Stimulated activated CD4-positive, alpha-beta T cell treated with anti-CD3 and anti-CD28 coated beads, Interleukin-15, amount 100 ng/mL, for 24 hours (primary cell): ENCODE data around the gene GPA33.

ENCODE experiments used
- DNase-seq: peaks from one replicate; pipeline ENCODE4 v3.0.0-alpha.2; 2020

The GPA33 gene

GRCh38 chr1:167116174-167116573 is 26.0 kb upstream of the GPA33 start:
- DNase-seq: no peak

GRCh38 chr1:167115655-167116054 is 25.5 kb upstream of the GPA33 start:
- no peak for DNase-seq

GRCh38 chr1:167114725-167115124 is 24.5 kb upstream of the GPA33 start:
- no peak for DNase-seq

GRCh38 chr1:167111868-167112709 is 21.9 kb upstream of the GPA33 start:
- DNase-seq: no peak

- no peak for DNase-seq
Measured at GRCh38 chr1:167110586-167110985, 20.4 kb upstream of the GPA33 start.

GRCh38 chr1:167109125-167109524 is 18.9 kb upstream of the GPA33 start:
- DNase-seq: no peak

GRCh38 chr1:167107456-167107855 is 17.3 kb upstream of the GPA33 start:
- DNase-seq: no peak

- no peak for DNase-seq
Measured at GRCh38 chr1:167106119-167106461, 15.9 kb upstream of the GPA33 start.

- no peak for DNase-seq
Measured at GRCh38 chr1:167105271-167106118, 15.3 kb upstream of the GPA33 start.

- DNase-seq: no peak
Measured at GRCh38 chr1:167104256-167104633, 14.1 kb upstream of the GPA33 start.

- no peak for DNase-seq
Measured at GRCh38 chr1:167102906-167103573, 12.9 kb upstream of the GPA33 start.

GRCh38 chr1:167101754-167102153 is 11.6 kb upstream of the GPA33 start:
- DNase-seq: no peak

GRCh38 chr1:167100730-167101129 is 10.6 kb upstream of the GPA33 start:
- DNase-seq: no peak

- DNase-seq: no peak
Measured at GRCh38 chr1:167099851-167100250, 9.7 kb upstream of the GPA33 start.

GRCh38 chr1:167095368-167095767 is 5.2 kb upstream of the GPA33 start:
- DNase-seq: no peak

- DNase-seq: no peak
Measured at GRCh38 chr1:167094690-167095089, 4.5 kb upstream of the GPA33 start.

GRCh38 chr1:167093846-167094516 is 3.8 kb upstream of the GPA33 start, which contains the start of gene STYXL2:
Gene STYXL2, plus strand, starts transcription at chr1:167094075. Its CDS starts 775 bp downstream, at chr1:167094850.
- no peak for DNase-seq

- no peak for DNase-seq
Measured at GRCh38 chr1:167092653-167093052, 2.5 kb upstream of the GPA33 start.

GRCh38 chr1:167089939-167090313 is 251 bp downstream of the GPA33 start:
- DNase-seq: no peak

- no peak for DNase-seq
Measured at GRCh38 chr1:167088746-167089417, 1.3 kb downstream of the GPA33 start.

- DNase-seq: no peak
Measured at GRCh38 chr1:167086768-167087167, 3.4 kb downstream of the GPA33 start.

- no peak for DNase-seq
Measured at GRCh38 chr1:167086033-167086432, 4.1 kb downstream of the GPA33 start.
